ENCODE measurements around the gene HSD17B1. TPM values are rescaled to one million over a fixed set of nuclear protein-coding genes. Genes with fewer than 3 reads are reported as not detected.
A peak's percentile ranks its signal among the peaks of the same experiment; 100 is the strongest.

HSD17B1 gene
- total and polyA plus RNA-seq, 2 of the 13 experiments (the other 11 are each of a cell fraction or from before 2014, with no cell fraction given): 0.54 to 0.93 TPM

DNA sequence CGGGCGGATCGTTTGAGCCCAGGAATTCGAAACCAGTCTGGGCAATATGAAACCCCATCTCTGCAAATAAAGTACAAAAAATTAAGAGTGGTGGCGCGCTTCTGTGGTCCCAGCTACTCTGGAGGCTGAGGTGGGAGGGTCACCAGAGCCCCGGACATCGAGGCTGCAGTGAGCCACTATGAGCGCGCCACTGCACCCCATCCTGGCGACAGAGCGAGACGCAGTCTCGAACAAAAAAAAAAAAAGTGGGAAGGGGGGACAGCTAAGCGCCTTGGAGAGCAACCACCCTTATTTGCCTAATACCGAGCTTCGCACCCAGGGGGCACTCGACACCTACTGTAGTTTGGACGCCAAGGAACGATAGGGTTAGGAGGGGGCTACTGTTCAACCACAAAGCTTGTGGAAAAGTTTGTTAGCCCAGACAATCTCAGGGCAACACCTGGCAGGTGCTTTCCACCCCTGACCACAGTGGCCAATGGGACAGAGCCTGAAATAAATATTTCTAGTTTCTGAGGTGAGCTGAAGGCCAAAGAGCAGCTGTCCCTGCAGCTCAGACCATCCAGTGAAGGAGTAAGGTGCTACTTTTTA lies 25.7 kb downstream of the HSD17B1 start (continued):
- no peak for TF ChIP-seq NR2F6 (IDR thresholded peaks at IDR 0.05)
- peak; percentile 13; the same call in 1 of the 2 replicates for TF ChIP-seq NR2F6 (CRISPR knock-in tag; IDR thresholded peaks at IDR 0.05)
- TF ChIP-seq, protein P1, sequence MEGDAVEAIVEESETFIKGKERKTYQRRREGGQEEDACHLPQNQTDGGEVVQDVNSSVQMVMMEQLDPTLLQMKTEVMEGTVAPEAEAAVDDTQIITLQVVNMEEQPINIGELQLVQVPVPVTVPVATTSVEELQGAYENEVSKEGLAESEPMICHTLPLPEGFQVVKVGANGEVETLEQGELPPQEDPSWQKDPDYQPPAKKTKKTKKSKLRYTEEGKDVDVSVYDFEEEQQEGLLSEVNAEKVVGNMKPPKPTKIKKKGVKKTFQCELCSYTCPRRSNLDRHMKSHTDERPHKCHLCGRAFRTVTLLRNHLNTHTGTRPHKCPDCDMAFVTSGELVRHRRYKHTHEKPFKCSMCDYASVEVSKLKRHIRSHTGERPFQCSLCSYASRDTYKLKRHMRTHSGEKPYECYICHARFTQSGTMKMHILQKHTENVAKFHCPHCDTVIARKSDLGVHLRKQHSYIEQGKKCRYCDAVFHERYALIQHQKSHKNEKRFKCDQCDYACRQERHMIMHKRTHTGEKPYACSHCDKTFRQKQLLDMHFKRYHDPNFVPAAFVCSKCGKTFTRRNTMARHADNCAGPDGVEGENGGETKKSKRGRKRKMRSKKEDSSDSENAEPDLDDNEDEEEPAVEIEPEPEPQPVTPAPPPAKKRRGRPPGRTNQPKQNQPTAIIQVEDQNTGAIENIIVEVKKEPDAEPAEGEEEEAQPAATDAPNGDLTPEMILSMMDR (CRISPR knock-in tag; IDR thresholded peaks at IDR 0.05): peak; percentile 87
- 0 out of 2 replicates have a peak, but pooled peaks have one; percentile 31 for TF ChIP-seq ZC3H4 (CRISPR knock-in tag; IDR thresholded peaks at IDR 0.05; ENCODE audit: borderline replicate concordance)
- TF ChIP-seq SMC3 (IDR thresholded peaks at IDR 0.05; ENCODE audit: low read length): peak; percentile 77
- TF ChIP-seq RFXANK (CRISPR knock-in tag; IDR thresholded peaks at IDR 0.05): no peak
- TF ChIP-seq HOXD1 (CRISPR knock-in tag; IDR thresholded peaks at IDR 0.05): 0 out of 2 replicates have a peak, but pooled peaks have one; percentile 45
- TF ChIP-seq ZNF441 (CRISPR knock-in tag; IDR thresholded peaks at IDR 0.05; ENCODE audit: borderline replicate concordance): peak; percentile 54; the same call in 1 of the 2 replicates
- TF ChIP-seq CHD4 (IDR thresholded peaks at IDR 0.05; ENCODE audit: borderline replicate concordance, low read length): 0 out of 2 replicates have a peak, but pooled peaks have one; percentile 47
- TF ChIP-seq ZNF329 (CRISPR knock-in tag; IDR thresholded peaks at IDR 0.05; ENCODE audit: low read depth): 0 out of 2 replicates have a peak, but pooled peaks have one; percentile 26
- TF ChIP-seq, protein P2, sequence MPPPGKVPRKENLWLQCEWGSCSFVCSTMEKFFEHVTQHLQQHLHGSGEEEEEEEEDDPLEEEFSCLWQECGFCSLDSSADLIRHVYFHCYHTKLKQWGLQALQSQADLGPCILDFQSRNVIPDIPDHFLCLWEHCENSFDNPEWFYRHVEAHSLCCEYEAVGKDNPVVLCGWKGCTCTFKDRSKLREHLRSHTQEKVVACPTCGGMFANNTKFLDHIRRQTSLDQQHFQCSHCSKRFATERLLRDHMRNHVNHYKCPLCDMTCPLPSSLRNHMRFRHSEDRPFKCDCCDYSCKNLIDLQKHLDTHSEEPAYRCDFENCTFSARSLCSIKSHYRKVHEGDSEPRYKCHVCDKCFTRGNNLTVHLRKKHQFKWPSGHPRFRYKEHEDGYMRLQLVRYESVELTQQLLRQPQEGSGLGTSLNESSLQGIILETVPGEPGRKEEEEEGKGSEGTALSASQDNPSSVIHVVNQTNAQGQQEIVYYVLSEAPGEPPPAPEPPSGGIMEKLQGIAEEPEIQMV (CRISPR knock-in tag; IDR thresholded peaks at IDR 0.05; ENCODE audit: low read depth): no peak
- TF ChIP-seq DPF2 (CRISPR knock-in tag; IDR thresholded peaks at IDR 0.05; ENCODE audit: borderline replicate concordance, low read depth): 0 out of 2 replicates have a peak, but pooled peaks have one; percentile 12
- TF ChIP-seq, protein P3, sequence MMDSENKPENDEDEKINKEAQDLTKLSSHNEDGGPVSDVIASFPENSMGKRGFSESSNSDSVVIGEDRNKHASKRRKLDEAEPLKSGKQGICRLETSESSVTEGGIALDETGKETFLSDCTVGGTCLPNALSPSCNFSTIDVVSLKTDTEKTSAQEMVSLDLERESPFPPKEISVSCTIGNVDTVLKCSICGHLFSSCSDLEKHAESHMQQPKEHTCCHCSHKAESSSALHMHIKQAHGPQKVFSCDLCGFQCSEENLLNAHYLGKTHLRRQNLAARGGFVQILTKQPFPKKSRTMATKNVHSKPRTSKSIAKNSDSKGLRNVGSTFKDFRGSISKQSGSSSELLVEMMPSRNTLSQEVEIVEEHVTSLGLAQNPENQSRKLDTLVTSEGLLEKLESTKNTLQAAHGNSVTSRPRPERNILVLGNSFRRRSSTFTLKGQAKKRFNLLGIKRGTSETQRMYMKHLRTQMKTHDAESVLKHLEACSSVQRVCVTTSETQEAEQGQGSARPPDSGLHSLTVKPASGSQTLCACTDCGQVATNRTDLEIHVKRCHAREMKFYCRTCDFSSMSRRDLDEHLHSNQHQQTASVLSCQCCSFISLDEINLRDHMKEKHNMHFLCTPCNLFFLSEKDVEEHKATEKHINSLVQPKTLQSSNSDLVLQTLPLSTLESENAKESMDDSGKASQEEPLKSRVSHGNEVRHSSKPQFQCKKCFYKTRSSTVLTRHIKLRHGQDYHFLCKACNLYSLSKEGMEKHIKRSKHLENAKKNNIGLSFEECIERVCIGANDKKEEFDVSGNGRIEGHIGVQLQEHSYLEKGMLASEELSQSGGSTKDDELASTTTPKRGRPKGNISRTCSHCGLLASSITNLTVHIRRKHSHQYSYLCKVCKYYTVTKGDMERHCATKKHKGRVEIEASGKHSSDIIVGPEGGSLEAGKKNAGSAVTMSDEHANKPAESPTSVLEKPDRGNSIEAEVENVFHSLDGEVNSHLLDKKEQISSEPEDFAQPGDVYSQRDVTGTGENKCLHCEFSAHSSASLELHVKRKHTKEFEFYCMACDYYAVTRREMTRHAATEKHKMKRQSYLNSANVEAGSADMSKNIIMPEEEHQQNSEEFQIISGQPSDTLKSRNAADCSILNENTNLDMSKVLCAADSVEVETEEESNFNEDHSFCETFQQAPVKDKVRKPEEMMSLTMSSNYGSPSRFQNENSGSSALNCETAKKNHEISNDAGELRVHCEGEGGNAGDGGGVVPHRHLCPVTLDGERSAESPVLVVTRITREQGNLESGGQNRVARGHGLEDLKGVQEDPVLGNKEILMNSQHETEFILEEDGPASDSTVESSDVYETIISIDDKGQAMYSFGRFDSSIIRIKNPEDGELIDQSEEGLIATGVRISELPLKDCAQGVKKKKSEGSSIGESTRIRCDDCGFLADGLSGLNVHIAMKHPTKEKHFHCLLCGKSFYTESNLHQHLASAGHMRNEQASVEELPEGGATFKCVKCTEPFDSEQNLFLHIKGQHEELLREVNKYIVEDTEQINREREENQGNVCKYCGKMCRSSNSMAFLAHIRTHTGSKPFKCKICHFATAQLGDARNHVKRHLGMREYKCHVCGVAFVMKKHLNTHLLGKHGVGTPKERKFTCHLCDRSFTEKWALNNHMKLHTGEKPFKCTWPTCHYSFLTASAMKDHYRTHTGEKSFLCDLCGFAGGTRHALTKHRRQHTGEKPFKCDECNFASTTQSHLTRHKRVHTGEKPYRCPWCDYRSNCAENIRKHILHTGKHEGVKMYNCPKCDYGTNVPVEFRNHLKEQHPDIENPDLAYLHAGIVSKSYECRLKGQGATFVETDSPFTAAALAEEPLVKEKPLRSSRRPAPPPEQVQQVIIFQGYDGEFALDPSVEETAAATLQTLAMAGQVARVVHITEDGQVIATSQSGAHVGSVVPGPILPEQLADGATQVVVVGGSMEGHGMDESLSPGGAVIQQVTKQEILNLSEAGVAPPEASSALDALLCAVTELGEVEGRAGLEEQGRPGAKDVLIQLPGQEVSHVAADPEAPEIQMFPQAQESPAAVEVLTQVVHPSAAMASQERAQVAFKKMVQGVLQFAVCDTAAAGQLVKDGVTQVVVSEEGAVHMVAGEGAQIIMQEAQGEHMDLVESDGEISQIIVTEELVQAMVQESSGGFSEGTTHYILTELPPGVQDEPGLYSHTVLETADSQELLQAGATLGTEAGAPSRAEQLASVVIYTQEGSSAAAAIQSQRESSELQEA (CRISPR knock-in tag; IDR thresholded peaks at IDR 0.05; ENCODE audit: not compliant biosample characterization): peak; percentile 16
- TF ChIP-seq, protein P4, sequence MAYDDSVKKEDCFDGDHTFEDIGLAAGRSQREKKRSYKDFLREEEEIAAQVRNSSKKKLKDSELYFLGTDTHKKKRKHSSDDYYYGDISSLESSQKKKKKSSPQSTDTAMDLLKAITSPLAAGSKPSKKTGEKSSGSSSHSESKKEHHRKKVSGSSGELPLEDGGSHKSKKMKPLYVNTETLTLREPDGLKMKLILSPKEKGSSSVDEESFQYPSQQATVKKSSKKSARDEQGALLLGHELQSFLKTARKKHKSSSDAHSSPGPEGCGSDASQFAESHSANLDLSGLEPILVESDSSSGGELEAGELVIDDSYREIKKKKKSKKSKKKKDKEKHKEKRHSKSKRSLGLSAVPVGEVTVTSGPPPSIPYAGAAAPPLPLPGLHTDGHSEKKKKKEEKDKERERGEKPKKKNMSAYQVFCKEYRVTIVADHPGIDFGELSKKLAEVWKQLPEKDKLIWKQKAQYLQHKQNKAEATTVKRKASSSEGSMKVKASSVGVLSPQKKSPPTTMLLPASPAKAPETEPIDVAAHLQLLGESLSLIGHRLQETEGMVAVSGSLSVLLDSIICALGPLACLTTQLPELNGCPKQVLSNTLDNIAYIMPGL (CRISPR knock-in tag; IDR thresholded peaks at IDR 0.05; ENCODE audit: borderline replicate concordance in 1 of 2, low read depth in 1 of 2): peak in 1 of 2 experiments; percentile 59; a peak in 2 of 4 replicates
- TF ChIP-seq ZSCAN31 (CRISPR knock-in tag; IDR thresholded peaks at IDR 0.05; ENCODE audit: low read depth): peak; percentile 39
